Colonic mucosa (tissue), 4 donors: ENCODE results near the gene STRBP. TPM values are rescaled to one million over a fixed set of nuclear protein-coding genes. Genes with fewer than 3 reads are reported as not detected.

Experiments used
- DNase-seq: peaks from one replicate; pipeline ENCODE4 v3.0.0-alpha.2; 2020
- H3K27ac ChIP-seq: fragments of 200-600 bp; one replicate; pipeline ENCODE4 v1.8.0; 2021
- H3K27me3 ChIP-seq: fragments of 200-600 bp; one replicate; pipeline ENCODE4 v1.8.0; 2021
- H3K36me3 ChIP-seq: fragments of 200-600 bp; one replicate; pipeline ENCODE4 v1.8.0; 2021
- H3K4me1 ChIP-seq: fragments of 200-600 bp; one replicate; pipeline ENCODE4 v1.8.0; 2021; ENCODE audit warnings: mild to moderate bottlenecking
- H3K4me3 ChIP-seq: fragments of 200-600 bp; one replicate; pipeline ENCODE4 v1.8.0; 2021
- H3K9ac ChIP-seq, 2 donors: one replicate each; pipeline ENCODE4 v1.7.0; 2013; ENCODE audit warnings: control low read depth in 2 of 2, low read depth in 2 of 2, low read length in 2 of 2
- H3K9me3 ChIP-seq: fragments of 200-600 bp; one replicate; pipeline ENCODE4 v1.8.0; 2021
- intact Hi-C: fragments of 100-400 bp; cut with DNase I; formaldehyde crosslinking; loops from one replicate; pipeline ENCODE4 v1.14.1; 2022
- total RNA-seq, 2 donors: library from RNA; stranded (reverse); fragmentation: NEBNext Ultra II Directional in 1 of 2; extraction: Animal tissue kit (Norgen Biotek cat#: 25700) in 1 of 2; gene quantifications; one replicate each; pipeline ENCODE4 v1.2.1, GENCODE V29; 2021
- TF ChIP-seq, protein P1 (sequence below): fragments of 200-600 bp; IDR thresholded peaks from one replicate; pipeline ENCODE4 v1.8.0; 2022; ENCODE audit warnings: antibody characterized with exemption, mild to moderate bottlenecking
- donor health status: healthy.
- donor health status: DM: no; HTN: no; CAD: no.
- donor health status: DM: no; HTN: no; CAD: no.

STRBP gene
- total RNA-seq, 2 donors from 2014 or later, result 37.5 to 53.5 TPM

DNA sequence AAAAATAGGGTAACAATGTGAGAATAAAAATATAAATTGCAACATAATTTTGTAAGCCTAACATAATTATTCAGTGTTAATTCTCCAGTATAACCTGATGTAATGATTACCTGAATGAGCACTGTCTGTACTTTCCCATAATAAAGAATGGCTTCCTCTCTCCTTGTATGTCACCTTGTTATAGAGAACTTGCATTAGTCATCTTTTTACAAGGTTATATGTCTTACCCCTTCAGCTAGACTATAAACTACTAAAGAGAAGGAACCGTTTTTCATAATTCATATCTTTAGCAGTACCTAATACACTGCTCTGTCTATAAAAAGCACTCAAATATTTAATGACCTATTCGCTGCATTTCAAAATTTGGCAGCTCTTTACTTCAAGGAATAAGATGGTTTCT, 19.8 kb downstream of the STRBP start:
- DNase-seq, result no peak

DNA sequence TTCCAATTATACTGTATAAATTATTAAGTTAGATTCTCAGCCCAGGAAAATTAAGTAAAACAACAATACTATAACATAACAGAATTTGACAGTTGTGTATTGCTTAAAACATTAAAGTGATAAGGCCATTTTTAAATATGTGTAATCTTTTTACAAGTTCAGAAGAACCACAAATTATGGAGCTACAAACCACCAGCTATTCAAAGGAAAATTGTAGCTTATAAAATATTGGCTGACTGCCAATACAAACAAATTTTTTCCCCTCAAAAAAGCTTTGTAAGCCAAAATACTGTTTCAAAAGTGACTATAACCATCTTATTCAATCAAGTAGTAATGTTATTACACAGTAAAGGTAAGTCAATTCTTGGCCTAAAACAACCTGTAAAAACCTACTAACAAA, 21.9 kb downstream of the STRBP start:
- no peaks in the 10 kb centered on the region for H3K9me3 ChIP-seq
- intact Hi-C loops, result no loop called here
- no peak overlapping the region for H3K4me3 ChIP-seq
- no peak overlapping the region for H3K27ac ChIP-seq
- peaks cover under 1% of the 10 kb centered on the region for H3K4me1 ChIP-seq
- no peak for DNase-seq
- TF ChIP-seq, protein P1, sequence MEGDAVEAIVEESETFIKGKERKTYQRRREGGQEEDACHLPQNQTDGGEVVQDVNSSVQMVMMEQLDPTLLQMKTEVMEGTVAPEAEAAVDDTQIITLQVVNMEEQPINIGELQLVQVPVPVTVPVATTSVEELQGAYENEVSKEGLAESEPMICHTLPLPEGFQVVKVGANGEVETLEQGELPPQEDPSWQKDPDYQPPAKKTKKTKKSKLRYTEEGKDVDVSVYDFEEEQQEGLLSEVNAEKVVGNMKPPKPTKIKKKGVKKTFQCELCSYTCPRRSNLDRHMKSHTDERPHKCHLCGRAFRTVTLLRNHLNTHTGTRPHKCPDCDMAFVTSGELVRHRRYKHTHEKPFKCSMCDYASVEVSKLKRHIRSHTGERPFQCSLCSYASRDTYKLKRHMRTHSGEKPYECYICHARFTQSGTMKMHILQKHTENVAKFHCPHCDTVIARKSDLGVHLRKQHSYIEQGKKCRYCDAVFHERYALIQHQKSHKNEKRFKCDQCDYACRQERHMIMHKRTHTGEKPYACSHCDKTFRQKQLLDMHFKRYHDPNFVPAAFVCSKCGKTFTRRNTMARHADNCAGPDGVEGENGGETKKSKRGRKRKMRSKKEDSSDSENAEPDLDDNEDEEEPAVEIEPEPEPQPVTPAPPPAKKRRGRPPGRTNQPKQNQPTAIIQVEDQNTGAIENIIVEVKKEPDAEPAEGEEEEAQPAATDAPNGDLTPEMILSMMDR, result no peak
- H3K36me3 ChIP-seq, result no peaks in the 10 kb centered on the region
- no peaks in the 10 kb centered on the region for H3K27me3 ChIP-seq
- no peak overlapping the region for H3K9ac ChIP-seq

More for the DNA sequence above, 19.8 kb downstream of the STRBP start:
- Histone ChIP-seq H3K36me3 (no peaks in the 10 kb centered on the region), H3K4me3 (no peak overlapping the region), H3K27me3 (no peaks in the 10 kb centered on the region), H3K9ac (no peak overlapping the region), H3K9me3 (no peaks in the 10 kb centered on the region), H3K4me1 (peaks cover 3% of the 10 kb centered on the region), H3K27ac (no peak overlapping the region)
- TF ChIP-seq, protein P1, result no peak
- intact Hi-C loops, result no loop called here

DNA sequence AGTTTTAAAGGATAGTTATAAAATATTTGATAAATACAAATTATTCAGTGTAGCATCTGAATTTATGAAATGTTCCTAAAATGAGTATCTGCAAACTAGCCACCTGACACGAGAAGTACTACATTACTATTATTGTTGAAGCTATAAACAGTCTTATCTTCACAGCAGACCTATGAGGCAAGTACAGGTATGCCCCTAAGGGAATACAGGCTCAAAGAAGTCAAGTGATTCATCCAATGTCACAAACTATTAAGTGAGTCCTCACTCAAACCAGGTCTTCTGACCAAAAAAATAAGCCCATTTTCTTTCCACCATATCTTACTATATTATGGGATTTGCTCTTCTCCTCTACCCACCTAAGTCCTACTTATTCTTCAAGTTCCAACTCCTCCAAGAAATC, 28.7 kb downstream of the STRBP start:
- Histone ChIP-seq H3K9me3 (no peaks in the 10 kb centered on the region), H3K4me3 (no peak overlapping the region)

DNA sequence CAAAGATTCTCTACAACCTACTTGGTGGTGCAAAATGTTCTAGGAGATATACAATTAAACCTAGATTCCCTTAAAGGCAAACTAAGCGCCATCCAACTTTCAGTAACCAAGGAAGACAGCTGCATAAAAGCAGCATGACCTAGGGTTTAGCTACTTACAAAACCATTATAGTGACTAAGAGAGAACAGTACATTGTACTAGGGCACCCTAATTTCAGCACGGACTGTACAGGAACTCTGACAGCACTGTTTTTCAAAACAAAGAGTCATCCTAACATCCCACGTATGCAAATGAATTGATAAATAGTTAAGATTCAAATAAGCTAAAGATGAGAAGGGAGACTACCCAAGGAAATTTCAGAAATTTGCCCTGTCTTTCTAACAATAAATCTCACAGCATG, 30.0 kb downstream of the STRBP start:
- intact Hi-C loops, result no loop called here
- no peaks in the 10 kb centered on the region for H3K36me3 ChIP-seq
- no peak overlapping the region for H3K27ac ChIP-seq
- H3K27me3 ChIP-seq, result no peaks in the 10 kb centered on the region
- no peaks in the 10 kb centered on the region for H3K4me1 ChIP-seq
- H3K4me3 ChIP-seq, result no peak overlapping the region
- TF ChIP-seq, protein P1, result no peak
- no peaks in the 10 kb centered on the region for H3K9me3 ChIP-seq
- no peak for DNase-seq
- no peak overlapping the region for H3K9ac ChIP-seq

More for the DNA sequence above, 28.7 kb downstream of the STRBP start:
- Histone ChIP-seq H3K27ac (no peak overlapping the region), H3K36me3 (no peaks in the 10 kb centered on the region), H3K27me3 (no peaks in the 10 kb centered on the region), H3K4me1 (no peaks in the 10 kb centered on the region), H3K9ac (no peak overlapping the region)
- intact Hi-C loops, result no loop called here
- DNase-seq, result no peak
- TF ChIP-seq, protein P1, result no peak

DNA sequence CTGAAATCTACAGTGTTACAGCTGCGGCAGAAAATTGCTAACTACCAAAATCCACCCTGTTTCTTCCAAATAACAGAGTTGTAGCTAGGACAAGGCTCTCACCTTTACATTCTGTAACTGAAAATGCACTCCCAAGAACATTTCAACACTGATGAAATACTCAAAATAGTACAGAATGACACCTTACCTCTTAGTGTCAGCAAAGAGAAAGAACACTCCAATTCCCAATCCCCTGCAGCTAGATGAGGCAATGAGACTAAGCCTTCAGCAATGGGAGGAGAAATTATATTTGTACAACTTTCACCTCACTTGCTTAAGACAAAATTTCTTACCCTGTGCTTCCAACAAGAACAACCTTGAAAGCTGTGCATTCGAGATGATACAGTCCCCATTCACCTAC, 31.2 kb downstream of the STRBP start:
- Histone ChIP-seq H3K9ac (no peak overlapping the region), H3K4me1 (no peaks in the 10 kb centered on the region), H3K27me3 (no peaks in the 10 kb centered on the region), H3K4me3 (no peak overlapping the region), H3K9me3 (no peaks in the 10 kb centered on the region), H3K36me3 (no peaks in the 10 kb centered on the region), H3K27ac (no peak overlapping the region)
- no peak for DNase-seq
- TF ChIP-seq, protein P1, result no peak
- intact Hi-C loops, result no loop called here

DNA sequence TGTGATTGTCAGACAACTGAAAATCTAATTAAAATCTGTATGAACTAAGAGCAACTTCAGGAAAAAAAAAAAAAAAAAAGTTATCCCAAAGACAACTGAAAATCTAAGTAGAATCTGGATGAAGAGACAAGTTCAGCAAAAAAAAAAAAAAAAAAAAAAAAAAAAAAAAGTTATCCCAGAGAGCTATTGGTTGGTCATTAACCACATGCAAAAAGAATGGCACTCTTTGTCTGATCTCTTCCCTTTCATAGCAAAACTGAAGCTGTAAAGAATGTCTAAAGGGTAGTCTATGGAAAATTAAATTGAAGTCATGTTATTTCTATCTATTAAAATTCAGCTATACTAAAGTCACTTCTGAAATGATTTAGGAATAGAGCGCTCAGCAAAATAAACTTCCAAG, 32.9 kb downstream of the STRBP start:
- H3K9me3 ChIP-seq, result no peaks in the 10 kb centered on the region
- H3K27me3 ChIP-seq, result no peaks in the 10 kb centered on the region
- DNase-seq, result no peak
- H3K27ac ChIP-seq, result no peak overlapping the region
- intact Hi-C loops, result no loop called here
- H3K4me3 ChIP-seq, result no peak overlapping the region
- no peaks in the 10 kb centered on the region for H3K36me3 ChIP-seq
- no peaks in the 10 kb centered on the region for H3K4me1 ChIP-seq
- H3K9ac ChIP-seq, result no peak overlapping the region
- TF ChIP-seq, protein P1, result no peak
